ENCODE results near the gene INHA. TPM values are rescaled to one million over a fixed set of nuclear protein-coding genes. Genes with fewer than 3 reads are reported as not detected.

INHA gene
- total RNA-seq, 1 donor from 2014 or later: not detected

DNA sequence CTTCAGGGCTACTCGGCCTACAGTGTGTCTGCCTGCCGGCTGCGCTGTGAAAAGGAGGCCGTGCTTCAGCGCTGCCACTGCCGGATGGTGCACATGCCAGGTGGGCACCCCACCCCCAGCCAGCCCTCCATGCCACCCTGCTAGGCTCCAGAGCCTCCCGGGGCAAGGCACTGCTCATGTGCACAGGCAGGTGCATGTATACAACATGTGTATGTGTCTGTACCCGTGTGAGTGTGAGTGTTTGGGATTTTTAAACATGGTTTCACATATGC is 39.8 kb upstream of the INHA start:
- intact Hi-C loops (cut with DNase I): loop anchor here (10.0 kb wide), 1 partner anchor 238 kb away; no protein-coding TSS in a partner anchor
- Histone ChIP-seq H3K27ac (no peak overlapping the region), H3K36me3 (no peaks in the 10 kb centered on the region), H3K27me3 (no peaks in the 10 kb centered on the region), H3K4me1 (no peaks in the 10 kb centered on the region), H3K4me3 (no peak overlapping the region), H3K9me3 (no peaks in the 10 kb centered on the region)
- TF ChIP-seq, protein P1, sequence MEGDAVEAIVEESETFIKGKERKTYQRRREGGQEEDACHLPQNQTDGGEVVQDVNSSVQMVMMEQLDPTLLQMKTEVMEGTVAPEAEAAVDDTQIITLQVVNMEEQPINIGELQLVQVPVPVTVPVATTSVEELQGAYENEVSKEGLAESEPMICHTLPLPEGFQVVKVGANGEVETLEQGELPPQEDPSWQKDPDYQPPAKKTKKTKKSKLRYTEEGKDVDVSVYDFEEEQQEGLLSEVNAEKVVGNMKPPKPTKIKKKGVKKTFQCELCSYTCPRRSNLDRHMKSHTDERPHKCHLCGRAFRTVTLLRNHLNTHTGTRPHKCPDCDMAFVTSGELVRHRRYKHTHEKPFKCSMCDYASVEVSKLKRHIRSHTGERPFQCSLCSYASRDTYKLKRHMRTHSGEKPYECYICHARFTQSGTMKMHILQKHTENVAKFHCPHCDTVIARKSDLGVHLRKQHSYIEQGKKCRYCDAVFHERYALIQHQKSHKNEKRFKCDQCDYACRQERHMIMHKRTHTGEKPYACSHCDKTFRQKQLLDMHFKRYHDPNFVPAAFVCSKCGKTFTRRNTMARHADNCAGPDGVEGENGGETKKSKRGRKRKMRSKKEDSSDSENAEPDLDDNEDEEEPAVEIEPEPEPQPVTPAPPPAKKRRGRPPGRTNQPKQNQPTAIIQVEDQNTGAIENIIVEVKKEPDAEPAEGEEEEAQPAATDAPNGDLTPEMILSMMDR (IDR thresholded peaks at IDR 0.05): no peak
- no peak for DNase-seq (ENCODE audit: low spot score in 2 of 2)

DNA sequence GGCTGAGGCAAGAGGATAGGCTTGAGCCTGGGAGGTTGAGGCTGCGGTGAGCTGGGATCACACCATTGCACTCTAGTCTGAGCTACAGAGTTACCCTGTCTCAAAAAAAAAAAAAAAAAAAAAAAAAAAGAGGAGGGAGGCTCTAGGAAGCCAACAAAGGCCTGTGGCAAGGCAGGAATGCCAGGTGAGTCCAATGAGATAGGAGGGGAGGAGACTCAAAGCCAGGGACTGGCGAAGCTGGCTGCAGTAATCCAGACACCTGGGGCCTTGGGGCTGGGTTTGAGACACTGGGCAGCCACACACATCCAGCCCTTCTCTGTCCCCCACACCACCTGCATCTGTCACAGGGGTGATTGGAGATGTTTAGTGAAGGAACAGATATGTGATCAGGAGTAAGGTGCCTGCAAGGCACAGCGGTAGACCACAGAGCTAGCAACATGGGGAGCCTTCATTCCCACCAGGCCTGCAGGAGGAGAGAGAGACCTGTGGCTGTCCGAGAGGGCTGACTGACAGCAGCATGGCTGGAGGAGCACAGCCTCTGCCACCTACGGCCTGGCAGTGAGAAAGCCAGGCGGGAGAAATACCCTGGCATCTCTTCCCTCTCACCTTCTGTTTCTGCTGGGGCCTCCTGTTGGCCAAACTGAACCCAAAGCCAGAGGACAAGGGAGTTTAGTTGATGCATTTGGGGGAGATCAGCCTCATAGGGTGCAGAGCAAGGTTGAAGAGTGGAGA is 38.0 kb upstream of the INHA start:
- H3K9me3 ChIP-seq: no peaks in the 10 kb centered on the region
- H3K27ac ChIP-seq: no peak overlapping the region
- DNase-seq (ENCODE audit: low spot score in 2 of 2): no peak
- H3K36me3 ChIP-seq: peaks cover 3 to 10% of the 10 kb centered on the region in 2 donors
- intact Hi-C loops (cut with DNase I): loop anchor here (10.0 kb wide), 1 partner anchor 239 kb away; no protein-coding TSS in a partner anchor
- TF ChIP-seq, protein P1 (IDR thresholded peaks at IDR 0.05): no peak
- no peak overlapping the region for H3K4me3 ChIP-seq
- no peaks in the 10 kb centered on the region for H3K4me1 ChIP-seq
- H3K27me3 ChIP-seq: no peaks in the 10 kb centered on the region

DNA sequence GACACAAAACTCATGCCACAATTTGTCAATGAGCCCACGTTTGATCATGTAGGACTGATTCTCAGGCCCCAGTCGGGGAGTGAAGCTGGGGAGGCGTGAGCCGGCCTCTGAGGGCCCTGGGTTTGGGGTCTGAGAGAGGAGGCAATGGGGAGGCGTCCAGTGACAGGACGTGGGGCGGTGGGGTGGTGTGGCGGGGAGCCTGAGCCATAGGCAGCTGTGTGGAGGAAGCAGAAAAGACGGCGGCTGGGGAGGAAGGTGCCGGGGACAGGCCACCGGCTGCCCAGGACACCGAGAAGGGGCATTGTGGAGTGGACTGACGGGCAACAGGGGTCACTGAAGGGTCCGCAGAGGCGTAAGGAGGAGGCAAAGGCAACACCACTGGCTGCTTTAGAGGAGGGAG is 35.7 kb upstream of the INHA start:
- DNase-seq (ENCODE audit: low spot score in 2 of 2): no peak
- TF ChIP-seq, protein P1 (IDR thresholded peaks at IDR 0.05): no peak
- Histone ChIP-seq H3K4me3 (no peak overlapping the region), H3K36me3 (peaks cover 25 to 33% of the 10 kb centered on the region in 2 donors), H3K27me3 (no peaks in the 10 kb centered on the region), H3K27ac (no peak overlapping the region), H3K4me1 (peaks cover under 1 to 2% of the 10 kb centered on the region in 2 donors), H3K9me3 (no peaks in the 10 kb centered on the region)
- intact Hi-C loops (cut with DNase I): loop anchor here (10.0 kb wide), 1 partner anchor 242 kb away; no protein-coding TSS in a partner anchor

DNA sequence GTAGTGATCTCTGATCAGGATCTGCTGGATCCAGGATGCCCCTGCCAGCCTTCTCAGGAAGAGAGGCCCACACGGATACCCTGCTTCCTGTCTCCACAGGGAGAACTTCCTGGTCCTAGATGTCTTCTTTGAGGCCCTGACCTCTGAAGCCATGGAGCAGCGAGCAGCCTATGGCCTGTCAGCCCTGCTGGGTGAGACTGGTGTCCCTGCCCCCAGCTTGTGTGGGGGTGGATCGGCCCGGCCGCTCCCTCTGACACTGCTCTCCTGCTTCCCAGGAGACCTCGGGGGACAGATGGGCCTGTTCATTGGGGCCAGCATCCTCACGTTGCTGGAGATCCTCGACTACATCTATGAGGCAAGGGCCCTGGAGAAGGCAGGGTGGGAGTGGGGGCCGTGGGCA is 35.1 kb upstream of the INHA start:
- Histone ChIP-seq H3K27ac (no peak overlapping the region), H3K4me3 (no peak overlapping the region), H3K9me3 (no peaks in the 10 kb centered on the region), H3K4me1 (peaks cover 6 to 7% of the 10 kb centered on the region in 2 donors), H3K36me3 (peaks cover 26 to 36% of the 10 kb centered on the region in 2 donors), H3K27me3 (no peaks in the 10 kb centered on the region)
- TF ChIP-seq, protein P1 (IDR thresholded peaks at IDR 0.05): no peak
- no peak for DNase-seq (ENCODE audit: low spot score in 2 of 2)
- intact Hi-C loops (cut with DNase I): loop anchor here (10.0 kb wide), 1 partner anchor 242 kb away; no protein-coding TSS in a partner anchor

- intact Hi-C loops (cut with DNase I): loop anchor here (10.0 kb wide), 1 partner anchor 243 kb away; no protein-coding TSS in a partner anchor
- TF ChIP-seq, protein P1 (IDR thresholded peaks at IDR 0.05): no peak
- no peaks in the 10 kb centered on the region for H3K27me3 ChIP-seq
- no peaks in the 10 kb centered on the region for H3K9me3 ChIP-seq
- no peak overlapping the region for H3K27ac ChIP-seq
- no peak overlapping the region for H3K4me3 ChIP-seq
- H3K4me1 ChIP-seq: peaks cover 8 to 14% of the 10 kb centered on the region in 2 donors
- H3K36me3 ChIP-seq: peaks cover 26 to 36% of the 10 kb centered on the region in 2 donors
- no peak for DNase-seq (ENCODE audit: low spot score in 2 of 2)
Observed at GRCh38 chr2:219537657-219538488, 34.2 kb upstream of the INHA start.

Measured in ascending aorta (tissue), 2 donors.